GM18517 (cell line): Measurements from ENCODE around the gene HORMAD2.
"Not testable (repeated sequence)": the region's sequence is repeated elsewhere in the genome, so short reads cannot be mapped to it uniquely, and the experiment has no call there.

Source experiments
- ATAC-seq: cut with Tn5 transposase; IDR thresholded peaks from one replicate; pipeline ENCODE4 v1.9.1; 2021; ENCODE audit warnings: mild to moderate bottlenecking, moderate library complexity; ENCODE audit not compliant: unreplicated experiment

The HORMAD2 gene

DNA sequence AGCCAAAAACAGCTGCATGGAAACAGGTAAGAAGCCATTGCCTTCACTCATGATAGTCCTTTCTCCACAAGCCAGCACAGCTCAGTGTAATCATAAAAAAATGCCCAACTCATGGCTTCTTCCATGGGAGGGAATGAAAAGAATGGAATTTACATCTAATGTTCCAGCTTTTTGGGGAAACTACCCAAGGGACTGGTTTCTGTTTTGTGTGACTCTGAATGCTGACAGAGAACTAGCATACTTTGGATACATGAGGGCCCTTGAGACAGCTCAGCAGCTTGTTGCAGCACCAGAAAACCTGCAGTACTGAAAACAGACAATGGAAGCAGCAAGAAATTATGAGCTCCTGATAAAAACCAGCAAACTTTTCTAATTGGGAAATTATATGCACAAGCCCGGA, 24.2 kb upstream of the HORMAD2 start:
- no peak for ATAC-seq

GRCh38 chr22:30057375-30057774, 22.9 kb upstream of the HORMAD2 start:
- ATAC-seq = no peak

DNA sequence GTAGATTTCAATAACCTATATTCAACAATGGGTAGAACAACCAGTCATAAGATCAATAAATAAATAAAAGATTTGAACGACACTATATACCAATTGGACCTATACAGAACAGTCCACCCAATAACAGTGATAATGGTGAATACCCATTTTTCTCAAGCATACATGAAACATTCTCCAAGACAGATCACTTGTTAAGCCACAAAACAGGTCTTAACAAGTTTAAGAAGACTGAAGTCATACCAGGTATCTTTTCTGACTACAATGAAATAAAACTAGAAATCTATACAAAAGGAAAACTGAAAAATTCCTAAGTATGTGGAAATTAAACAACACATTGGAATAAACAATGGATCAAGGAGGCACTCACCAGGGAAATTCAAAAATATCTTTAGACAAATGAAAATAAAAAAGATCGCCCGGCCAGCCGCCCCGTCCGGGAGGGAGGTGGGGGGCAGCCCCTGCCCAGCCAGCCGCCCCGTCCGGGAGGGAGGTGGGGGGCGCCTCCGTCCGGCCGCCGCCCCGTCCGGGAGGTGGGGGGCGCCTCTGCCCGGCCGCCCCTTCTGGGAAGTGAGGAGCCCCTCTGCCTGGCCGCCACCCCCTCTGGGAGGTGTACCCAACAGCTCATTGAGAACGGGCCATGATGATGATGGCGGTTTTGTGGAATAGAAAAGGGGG, 20.8 kb upstream of the HORMAD2 start:
- not testable (repeated sequence) for ATAC-seq

DNA sequence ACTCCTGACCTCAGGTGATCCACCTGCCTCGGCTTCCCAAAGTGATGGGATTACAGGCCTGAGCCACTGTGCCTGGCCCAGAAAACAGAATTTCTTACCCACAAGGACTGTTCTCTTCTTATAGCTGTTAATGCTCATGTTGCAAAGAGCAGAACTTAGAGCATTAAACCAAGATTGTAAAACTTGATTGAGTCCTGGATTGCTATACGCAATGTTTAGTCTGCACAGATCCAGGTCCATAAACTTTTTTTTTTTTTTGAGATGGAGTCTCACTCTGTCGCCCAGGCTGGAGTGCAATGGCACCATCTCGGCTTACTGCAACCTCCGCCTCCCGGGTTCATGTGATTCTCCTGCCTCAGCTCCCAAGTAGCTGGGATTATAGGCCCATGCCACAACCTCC, 19.2 kb upstream of the HORMAD2 start:
- not testable (repeated sequence) for ATAC-seq

DNA sequence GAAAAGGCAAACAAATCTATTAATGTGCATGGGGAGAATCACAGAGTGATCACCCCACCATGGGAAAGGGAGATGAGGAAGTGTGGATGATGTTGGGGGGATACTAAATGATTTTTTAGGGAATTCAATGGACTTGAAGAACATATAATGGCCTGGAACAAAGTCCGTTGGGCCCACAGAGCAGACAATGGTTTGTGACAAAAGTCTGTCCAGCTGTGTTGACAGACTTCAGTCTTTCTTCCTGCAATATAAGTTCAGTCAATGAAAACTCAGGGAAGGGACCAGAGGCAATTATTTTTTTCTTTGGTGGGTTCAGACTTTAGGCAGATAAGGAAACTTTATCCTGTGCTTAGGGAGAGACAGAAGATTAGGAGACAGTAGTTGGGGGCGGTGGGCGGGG, 18.0 kb upstream of the HORMAD2 start:
- ATAC-seq = no peak

- no peak for ATAC-seq
Measured at GRCh38 chr22:30062950-30063349, 17.3 kb upstream of the HORMAD2 start.

- no peak for ATAC-seq
Measured at GRCh38 chr22:30064172-30064571, 16.1 kb upstream of the HORMAD2 start.

- no peak for ATAC-seq
Measured at GRCh38 chr22:30073743-30074142, 6.5 kb upstream of the HORMAD2 start.

- no peak for ATAC-seq
Measured at GRCh38 chr22:30074147-30074546, 6.1 kb upstream of the HORMAD2 start.

- no peak for ATAC-seq
Measured at GRCh38 chr22:30074994-30075393, 5.3 kb upstream of the HORMAD2 start.

DNA sequence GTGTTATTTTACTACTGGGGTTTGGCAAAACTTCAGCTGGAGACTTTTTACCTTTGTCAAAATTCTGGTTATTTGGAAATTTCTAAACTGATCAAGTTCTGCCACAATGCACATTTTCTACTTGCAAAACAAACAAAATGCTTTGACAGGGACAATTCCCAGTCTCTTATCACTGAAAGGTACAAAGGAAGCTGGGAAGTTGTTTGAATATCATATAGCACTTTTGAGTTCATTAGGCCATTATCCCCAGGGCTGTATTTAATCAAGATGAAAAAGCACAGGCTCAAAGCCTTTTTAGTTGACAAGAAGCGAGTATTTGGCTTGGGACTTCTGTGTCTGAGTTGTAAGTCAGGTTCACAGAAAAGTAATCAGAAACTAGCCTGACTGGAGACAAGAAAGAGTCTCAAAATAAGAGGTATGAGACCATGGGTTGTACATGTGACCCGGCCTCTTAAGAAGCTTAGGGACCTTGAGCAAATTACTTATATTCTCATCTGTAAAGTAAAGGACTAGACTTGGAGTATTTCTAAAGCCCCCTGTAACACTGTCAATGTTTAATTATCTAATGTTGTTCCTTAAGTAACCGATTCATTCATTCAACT, 2.9 kb upstream of the HORMAD2 start:
- no peak for ATAC-seq

DNA sequence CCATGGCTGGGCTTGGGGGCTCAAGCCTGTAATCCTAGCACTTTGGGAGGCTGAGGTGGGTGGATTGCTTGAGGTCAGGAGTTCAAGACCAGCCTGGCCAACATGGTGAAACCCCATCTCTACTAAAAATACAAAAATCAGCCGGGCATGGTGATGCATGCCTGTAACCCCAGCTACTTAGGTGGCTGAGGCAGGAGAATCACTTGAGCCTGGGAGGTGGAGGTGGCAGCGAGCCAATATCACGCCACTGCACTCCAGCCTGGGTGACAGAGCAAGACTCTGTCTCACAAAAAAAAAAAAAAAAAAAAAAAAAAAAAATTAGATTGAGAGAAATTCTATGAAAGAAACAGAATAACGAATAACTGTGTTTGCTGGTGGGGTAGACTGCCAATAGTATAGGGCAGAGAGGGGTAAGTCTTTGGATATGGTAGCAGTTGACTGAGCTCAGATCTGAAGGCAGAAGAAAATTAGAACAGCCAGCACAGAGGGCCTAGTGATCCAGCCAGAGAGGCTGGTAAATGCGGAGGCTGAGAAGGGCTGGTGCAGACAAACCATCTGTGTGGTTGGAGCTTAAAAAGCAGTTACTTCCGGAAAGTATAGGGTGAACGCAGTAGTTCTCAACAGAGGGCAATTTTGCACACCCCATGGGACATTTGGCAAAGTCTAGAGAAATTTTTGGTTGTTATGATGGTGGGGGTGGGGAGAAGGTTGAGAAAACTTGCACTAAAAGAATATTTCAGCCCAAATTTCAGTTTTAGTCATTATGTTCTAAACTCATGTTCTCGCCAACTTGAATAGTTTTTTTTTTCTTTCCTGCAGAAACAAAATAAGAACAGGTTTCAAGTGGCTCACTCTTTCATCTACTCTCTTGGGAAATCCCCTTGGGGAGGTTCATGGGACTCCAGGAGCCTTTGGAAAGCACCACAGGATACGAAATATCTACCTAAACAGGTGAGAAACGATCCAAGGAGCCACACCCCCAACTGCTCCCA, 1.6 kb upstream of the HORMAD2 start:
- no peak for ATAC-seq

DNA sequence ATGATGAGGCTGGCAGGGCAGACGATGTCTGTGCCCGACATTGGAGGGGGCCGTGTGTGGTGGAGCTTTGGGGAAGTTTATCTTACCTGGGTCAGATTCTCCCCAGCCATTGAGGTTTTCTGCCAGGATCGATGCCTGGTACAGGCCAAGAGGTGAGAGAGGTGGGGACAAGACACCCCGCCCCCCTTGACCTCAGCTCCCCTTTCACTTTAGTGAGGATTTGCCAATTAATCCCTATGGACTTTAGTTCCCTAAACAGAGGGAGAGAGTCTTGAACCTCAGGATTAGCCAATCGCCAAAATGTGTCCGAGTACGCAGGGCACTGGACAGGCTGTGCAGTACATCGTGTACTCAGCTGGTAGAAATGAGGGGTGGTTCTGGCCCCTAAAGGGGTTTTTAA, 541 bp downstream of the HORMAD2 start:
- no peak for ATAC-seq

GRCh38 chr22:30086496-30086895, 6.2 kb downstream of the HORMAD2 start:
- no peak for ATAC-seq

DNA sequence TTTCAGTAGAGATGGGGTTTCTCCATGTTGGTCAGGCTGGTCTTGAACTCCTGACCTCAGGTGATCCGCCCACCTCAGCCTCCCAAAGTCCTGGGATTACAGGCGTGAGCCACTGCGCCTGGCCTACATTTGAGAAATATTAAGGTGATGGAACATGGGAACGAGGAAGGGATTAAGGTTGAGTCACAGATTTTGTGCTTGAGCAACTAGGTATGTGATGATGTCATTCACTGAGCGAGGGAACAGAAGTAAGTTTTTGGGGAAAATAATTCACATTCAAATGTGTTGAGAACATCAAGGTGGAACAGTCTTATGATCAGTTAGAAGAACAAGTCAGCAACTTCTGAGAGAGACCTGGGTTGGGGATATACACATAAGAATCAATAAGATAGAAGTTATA, 6.8 kb downstream of the HORMAD2 start:
- not testable (repeated sequence) for ATAC-seq

- ATAC-seq = no peak
Measured at GRCh38 chr22:30087611-30088010, 7.3 kb downstream of the HORMAD2 start.

DNA sequence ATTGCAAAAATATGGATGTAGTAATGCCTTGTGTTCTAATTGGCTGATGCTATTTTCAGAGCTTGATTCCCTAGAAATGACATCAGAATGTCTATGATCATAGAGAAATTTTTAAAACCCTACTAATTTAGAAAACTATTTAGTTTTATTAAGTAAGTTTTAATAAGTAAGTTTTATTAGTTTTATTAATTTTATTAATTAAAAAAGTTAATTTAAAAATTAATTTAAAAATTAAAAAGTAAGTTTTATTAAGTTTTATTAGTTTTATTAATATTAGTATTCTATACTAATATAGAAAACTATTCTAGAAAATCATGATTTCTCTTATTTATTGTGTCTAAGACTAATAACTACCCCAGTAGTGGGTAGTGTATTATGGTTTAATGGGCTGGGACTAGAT, 8.2 kb downstream of the HORMAD2 start:
- no peak for ATAC-seq

- ATAC-seq = no peak
Measured at GRCh38 chr22:30089655-30089974, 9.4 kb downstream of the HORMAD2 start.

DNA sequence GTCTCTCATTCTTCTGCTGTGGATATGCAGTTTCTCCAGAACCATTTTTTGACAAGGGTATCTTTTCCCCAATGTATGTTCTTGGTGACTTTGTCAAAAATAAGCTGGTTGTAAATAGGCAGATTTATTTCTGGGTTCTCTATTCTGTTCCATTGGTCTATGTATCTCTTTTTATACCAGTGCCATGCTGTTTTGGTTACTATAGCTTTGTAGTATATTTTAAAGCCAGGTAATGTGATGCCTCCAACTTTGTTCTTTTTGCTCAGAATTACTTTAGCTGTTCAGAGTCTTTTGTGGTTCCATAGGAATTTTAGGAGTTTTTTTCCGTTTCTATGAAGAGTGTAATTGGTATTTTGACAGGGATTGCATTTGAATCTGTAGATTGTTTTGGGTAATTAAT, 12.4 kb downstream of the HORMAD2 start:
- ATAC-seq = no peak

DNA sequence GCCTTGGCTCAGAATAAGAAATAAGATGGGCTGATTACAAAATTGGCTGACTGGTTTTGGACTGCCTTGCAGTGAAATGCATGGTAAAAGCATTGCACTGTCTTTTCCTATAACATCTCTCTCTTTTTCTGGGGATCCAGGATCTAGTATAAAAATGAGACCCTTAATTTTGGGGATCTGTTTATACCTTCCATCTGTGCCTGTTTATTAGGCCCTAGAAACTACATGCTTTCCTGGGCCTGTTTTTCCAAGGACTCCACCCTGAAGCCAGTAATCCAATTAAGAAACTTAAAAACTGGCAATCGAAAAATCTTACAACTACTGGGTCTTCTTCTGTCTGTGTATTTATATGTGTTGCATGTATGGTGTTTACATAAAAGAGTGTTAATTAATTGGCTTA, 14.5 kb downstream of the HORMAD2 start:
- ATAC-seq = no peak

- ATAC-seq = no peak
Measured at GRCh38 chr22:30097861-30098260, 17.6 kb downstream of the HORMAD2 start.

DNA sequence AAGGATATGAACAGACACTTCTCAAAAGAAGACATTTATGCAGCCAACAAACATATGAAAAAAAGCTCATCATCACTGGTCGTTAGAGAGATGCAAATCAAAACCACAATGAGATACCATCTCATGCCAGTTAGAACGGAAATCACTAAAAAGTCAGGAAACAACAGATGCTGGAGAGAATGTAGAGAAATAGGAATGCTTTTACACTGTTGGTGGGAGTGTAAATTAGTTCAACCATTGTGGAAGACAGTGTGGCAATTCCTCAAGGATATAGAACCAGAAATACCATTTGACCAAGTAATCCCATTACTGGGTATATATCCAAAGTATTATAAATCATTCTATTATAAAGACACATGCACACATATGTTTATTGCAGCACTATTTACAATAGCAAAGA, 20.5 kb downstream of the HORMAD2 start:
- ATAC-seq = not testable (repeated sequence)
